Subcutaneous abdominal adipose tissue (tissue), 5 donors: Measurements from ENCODE around the gene HBA1.
A peak's percentile ranks its signal among the peaks of the same experiment; 100 is the strongest.
"Not testable (repeated sequence)": the region's sequence is repeated elsewhere in the genome, so short reads cannot be mapped to it uniquely, and the experiment has no call there.

Experiments used
- H3K27ac ChIP-seq: one replicate; pipeline ENCODE4 v1.7.0; 2013; ENCODE audit warnings: low read depth, mild to moderate bottlenecking, inconsistent platforms, low read length, moderate library complexity
- H3K27me3 ChIP-seq, 5 donors: one replicate each; pipeline ENCODE4 v1.7.0; 2013; ENCODE audit warnings: low read length in 5 of 5, inconsistent platforms in 1 of 5; ENCODE audit not compliant: control insufficient read depth in 5 of 5, insufficient read depth in 4 of 5
- H3K36me3 ChIP-seq, 5 donors: one replicate each; pipeline ENCODE4 v1.7.0; 2013; ENCODE audit warnings: low read length in 5 of 5; ENCODE audit not compliant: control insufficient read depth in 5 of 5, insufficient read depth in 5 of 5
- H3K4me1 ChIP-seq, 5 donors: one replicate each; pipeline ENCODE4 v1.7.0; 2013; ENCODE audit warnings: low read length in 5 of 5, mild to moderate bottlenecking in 3 of 5, moderate library complexity in 1 of 5; ENCODE audit not compliant: control insufficient read depth in 5 of 5, insufficient read depth in 5 of 5
- H3K4me3 ChIP-seq, 5 donors: one replicate each; pipeline ENCODE4 v1.7.0; 2013; ENCODE audit warnings: low read length in 5 of 5, low read depth in 1 of 5
- H3K9ac ChIP-seq, 5 donors: one replicate each; pipeline ENCODE4 v1.7.0; 2013; ENCODE audit warnings: low read length in 5 of 5, mild to moderate bottlenecking in 4 of 5, moderate library complexity in 3 of 5
- H3K9me3 ChIP-seq, 5 donors: one replicate each; pipeline ENCODE4 v1.7.0; 2013; ENCODE audit warnings: low read length in 5 of 5; ENCODE audit not compliant: control insufficient read depth in 5 of 5
- donor health status: healthy.
- donor health status: healthy.
- donor health status: healthy.
- donor health status: healthy.
- donor health status: healthy.

The HBA1 gene

DNA sequence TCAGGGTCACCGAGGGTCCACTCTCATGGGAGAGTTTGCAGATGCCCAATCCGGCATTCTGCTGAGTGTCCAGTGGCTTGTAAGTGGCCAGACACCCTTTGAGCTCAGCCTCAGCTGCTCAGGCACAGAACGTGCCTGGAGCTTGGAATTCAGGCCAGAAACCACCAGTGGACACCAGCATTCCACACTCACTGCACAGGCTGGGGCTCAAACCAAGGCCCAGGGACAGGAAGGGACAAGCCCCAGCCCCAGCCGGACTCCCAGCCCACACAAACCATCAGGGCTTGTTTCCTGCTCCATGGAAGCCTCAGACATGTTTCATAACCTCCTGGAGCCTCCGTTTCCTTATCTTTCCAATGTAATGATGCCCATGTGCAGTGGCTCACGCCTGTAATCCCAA lies 33.0 kb upstream of the HBA1 start:
- no peak overlapping the region for H3K27ac ChIP-seq
- H3K9me3 ChIP-seq = no peaks in the 10 kb centered on the region
- H3K9ac ChIP-seq = no peak overlapping the region
- no peak overlapping the region for H3K4me3 ChIP-seq
- peaks cover 2 to 12% (median 5%) of the 10 kb centered on the region in 5 donors for H3K27me3 ChIP-seq
- peaks cover 0 to 4% (median 0%) of the 10 kb centered on the region in 5 donors for H3K4me1 ChIP-seq
- no peaks in the 10 kb centered on the region for H3K36me3 ChIP-seq

DNA sequence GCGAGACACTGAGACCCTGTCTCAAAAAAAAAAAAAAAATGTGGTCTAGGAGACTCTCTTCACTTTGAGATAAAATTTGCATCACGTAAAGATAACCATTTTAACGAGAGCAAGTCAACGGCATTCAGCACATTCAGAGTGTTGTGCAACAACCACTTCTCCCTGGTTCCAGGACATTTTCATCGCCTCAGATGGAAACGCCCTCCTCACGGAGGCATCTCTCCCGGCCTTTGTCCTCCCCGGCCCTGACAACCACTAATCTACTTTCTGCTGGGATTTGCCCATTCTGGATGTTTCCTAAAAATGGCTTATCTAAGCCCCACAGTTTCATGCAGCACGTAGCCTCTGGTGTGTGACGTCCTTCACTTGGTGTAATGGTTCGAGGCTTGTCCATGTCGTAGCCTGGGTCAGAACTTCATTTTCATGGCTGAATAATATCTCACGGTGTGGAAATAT lies 31.7 kb upstream of the HBA1 start:
- no peak overlapping the region for H3K9ac ChIP-seq

DNA sequence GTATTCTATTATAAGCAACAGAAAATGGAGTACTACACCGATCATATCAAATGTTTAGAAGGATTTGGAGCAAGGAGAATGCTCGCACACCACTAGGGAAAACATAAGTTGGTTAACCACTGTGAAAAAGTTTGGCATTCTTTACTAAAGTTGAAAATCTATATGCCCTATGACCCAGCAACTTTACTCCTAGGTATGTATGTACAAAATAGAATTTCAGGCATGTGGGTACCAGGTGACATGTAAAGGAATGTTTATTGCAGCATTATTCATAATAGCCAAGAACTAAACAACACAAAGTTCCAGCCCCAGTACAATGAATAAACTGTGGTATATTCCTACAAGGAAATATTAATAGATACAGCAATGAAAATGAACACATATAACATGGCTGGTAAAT lies 29.8 kb upstream of the HBA1 start:
- Histone ChIP-seq H3K9ac (no peak overlapping the region), H3K27ac (no peak overlapping the region), H3K27me3 (peaks cover 2 to 12% (median 9%) of the 10 kb centered on the region in 5 donors), H3K9me3 (no peaks in the 10 kb centered on the region), H3K36me3 (no peaks in the 10 kb centered on the region), H3K4me1 (no peaks in the 10 kb centered on the region), H3K4me3 (no peak overlapping the region)

More for the DNA sequence above, 31.7 kb upstream of the HBA1 start:
- Histone ChIP-seq H3K4me1 (no peaks in the 10 kb centered on the region), H3K27me3 (peaks cover 2 to 12% (median 9%) of the 10 kb centered on the region in 5 donors), H3K4me3 (no peak overlapping the region), H3K9me3 (no peaks in the 10 kb centered on the region), H3K36me3 (no peaks in the 10 kb centered on the region), H3K27ac (no peak overlapping the region)

DNA sequence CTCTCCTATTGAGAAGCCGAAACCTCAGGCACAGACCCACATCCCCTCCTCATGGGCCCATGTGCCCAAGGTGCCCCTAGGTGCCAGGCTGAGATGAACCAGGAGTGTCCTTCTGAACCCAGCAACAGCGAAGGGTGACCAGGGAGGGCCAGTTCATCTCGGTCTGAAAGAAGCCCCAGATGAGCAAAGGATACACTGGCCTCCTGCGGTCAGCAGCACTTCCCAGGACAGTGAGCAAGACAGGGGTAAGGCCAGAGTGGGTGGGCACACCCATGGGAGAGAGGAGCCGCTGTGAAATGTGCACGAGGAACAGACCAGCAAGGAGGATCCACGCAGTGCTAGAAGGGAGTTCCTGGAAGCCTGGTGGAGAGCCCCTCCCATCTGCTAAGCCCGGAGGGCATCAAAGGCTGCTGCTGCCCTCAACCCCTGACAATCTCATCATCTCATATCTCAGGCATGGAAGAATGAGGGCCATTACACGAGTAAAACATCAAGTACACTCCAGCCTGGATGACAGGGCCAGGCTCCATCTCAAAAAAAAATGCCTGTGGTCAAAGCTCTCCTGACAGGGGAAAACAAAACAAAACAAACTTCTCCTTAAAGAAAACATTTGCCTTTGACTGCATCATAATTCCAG lies 27.3 kb upstream of the HBA1 start:
- Histone ChIP-seq H3K27ac (no peak overlapping the region), H3K36me3 (no peaks in the 10 kb centered on the region), H3K27me3 (peaks cover 0 to 4% (median 0%) of the 10 kb centered on the region in 5 donors), H3K4me1 (peaks cover 0 to under 1% (median 0%) of the 10 kb centered on the region in 5 donors), H3K4me3 (no peak overlapping the region), H3K9ac (no peak overlapping the region), H3K9me3 (no peaks in the 10 kb centered on the region)

DNA sequence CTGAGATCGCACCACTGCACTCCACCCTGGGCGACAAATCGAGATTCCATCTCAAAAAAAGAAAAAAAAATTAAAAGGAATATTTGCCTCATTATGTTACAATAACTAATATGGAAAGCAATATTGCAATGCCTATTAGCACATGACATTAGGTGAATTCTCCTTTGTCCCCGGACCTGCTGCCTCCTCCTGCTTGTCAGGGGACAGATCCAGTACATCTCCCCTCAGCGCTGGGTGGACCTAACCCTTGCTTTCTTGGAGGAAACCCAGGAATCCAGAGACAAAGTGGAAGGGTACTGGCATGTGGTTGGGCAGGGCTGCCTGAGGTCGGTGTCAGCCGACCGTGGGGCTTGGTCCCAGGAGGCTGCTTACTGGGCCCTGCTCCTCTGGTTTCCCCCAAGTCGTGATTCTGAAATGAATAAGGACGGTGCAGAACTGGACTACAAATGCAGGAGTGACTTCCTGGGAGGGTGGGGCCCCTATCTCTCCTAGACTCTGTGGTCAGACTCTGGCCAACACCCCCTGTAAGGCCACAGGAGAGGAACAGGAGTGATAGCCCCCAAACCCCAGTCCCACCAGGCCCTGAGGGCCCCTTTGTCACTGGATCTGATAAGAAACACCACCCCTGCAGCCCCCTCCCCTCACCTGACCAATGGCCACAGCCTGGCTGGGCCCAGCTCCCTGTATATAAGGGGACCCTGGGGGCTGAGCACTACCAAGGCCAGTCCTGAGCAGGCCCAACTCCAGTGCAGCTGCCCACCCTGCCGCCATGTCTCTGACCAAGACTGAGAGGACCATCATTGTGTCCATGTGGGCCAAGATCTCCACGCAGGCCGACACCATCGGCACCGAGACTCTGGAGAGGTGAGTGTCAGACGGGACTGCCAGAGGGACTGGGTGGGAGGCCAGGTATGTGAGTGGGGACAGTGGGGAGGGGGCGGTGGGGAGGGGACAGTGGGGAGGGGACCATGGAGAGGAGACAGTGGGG lies 24.0 kb upstream of the HBA1 start, which contains the start of gene HBZ:
TSS of gene HBZ (plus strand) at position 504 of the 988 bp plus-strand sequence. CDS start at position 770, 266 bp downstream.
- H3K27me3 ChIP-seq = peaks cover 0 to 9% (median 5%) of the 10 kb centered on the region in 5 donors

DNA sequence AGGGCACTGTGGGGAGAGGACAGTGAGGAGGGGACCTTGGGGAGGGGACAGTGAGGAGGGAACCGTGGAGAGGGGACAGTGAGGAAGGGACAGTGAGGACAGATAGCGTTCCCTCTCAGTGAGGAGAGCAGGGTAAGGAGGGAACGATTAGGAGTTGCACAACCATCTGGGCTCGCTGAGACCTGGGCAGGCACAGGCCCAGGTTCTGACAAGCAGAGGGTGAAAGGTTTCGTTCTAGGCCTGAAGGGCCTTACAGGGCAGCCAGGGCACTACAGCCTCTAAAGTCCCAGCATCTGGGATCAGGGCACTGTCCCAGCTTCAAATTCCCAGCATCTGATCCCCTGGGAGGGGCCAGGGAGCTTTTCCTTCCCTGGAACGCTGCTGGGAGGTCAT lies 23.4 kb upstream of the HBA1 start:
- not testable (repeated sequence) for H3K9me3 ChIP-seq, H3K4me3 ChIP-seq, H3K27ac ChIP-seq, H3K4me1 ChIP-seq, H3K27me3 ChIP-seq, H3K36me3 ChIP-seq, H3K9ac ChIP-seq

More for the DNA sequence above, 24.0 kb upstream of the HBA1 start, which contains the start of gene HBZ:
- Histone ChIP-seq H3K27ac (no peak within 1 kb of the TSS), H3K36me3 (no peaks in the 10 kb centered on the region), H3K9me3 (no peaks in the 10 kb centered on the region), H3K9ac (no peak within 1 kb of the TSS), H3K4me1 (peaks cover 0 to 10% (median 8%) of the 10 kb centered on the region in 5 donors), H3K4me3 (no peak within 1 kb of the TSS)

DNA sequence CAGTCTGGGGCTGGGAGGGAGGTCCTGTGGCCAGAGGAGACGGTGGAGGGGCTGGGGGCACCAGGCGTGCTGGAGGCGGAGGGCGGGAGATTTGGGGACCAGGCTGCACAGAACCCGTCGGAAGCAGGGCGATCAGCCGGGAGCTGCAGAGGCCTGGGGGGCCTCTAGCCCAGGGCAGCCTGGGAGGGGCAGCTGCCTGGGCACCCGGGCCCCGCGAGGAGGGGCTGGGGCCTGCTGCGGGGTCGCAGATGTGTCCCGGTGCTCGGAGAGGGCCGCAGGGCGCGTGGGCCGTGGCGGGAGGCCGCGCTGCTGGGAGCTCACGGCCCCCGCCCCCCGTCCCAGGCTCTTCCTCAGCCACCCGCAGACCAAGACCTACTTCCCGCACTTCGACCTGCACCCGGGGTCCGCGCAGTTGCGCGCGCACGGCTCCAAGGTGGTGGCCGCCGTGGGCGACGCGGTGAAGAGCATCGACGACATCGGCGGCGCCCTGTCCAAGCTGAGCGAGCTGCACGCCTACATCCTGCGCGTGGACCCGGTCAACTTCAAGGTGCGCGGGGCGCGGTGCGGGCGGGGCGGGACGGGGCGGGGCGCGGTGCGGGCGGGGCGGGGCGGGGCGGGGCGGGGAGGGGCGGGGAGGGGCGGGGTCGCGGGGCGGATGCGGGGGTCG lies 22.8 kb upstream of the HBA1 start:
- H3K27ac ChIP-seq, H3K4me1 ChIP-seq, H3K36me3 ChIP-seq, H3K9ac ChIP-seq, H3K4me3 ChIP-seq, H3K27me3 ChIP-seq, H3K9me3 ChIP-seq: not testable (repeated sequence)

DNA sequence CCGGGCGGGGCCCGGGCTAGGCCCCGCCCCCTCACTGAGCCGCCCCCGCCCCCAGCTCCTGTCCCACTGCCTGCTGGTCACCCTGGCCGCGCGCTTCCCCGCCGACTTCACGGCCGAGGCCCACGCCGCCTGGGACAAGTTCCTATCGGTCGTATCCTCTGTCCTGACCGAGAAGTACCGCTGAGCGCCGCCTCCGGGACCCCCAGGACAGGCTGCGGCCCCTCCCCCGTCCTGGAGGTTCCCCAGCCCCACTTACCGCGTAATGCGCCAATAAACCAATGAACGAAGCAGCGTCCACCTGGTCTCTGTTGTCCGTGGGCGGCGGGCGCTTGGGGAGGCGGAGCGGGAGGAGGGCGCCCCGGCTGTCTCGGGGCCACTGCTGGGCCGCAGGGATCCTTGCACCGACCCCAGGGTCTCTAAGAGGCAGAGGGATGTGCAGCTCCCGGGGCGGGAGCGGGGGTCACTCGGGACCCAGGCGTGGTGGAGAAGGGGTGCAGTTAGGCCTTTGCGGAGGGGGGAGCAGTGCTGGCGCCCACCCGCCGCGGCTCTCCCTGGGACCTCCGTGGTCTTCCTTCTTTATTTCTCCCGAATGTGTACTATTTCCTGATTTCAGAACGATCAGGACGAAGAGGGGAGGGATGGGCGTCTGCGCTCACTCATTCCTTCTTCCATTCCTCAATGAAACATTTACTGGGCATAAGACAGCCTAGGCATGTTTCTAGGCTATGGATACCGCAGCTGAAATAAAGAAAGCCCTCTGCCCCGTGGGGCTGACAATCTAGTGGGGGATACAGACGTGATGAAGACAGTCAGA lies 22.1 kb upstream of the HBA1 start:
- peak overlapping the region in 3 of 5 donors; percentile 10 to 69 (median 45) for H3K9ac ChIP-seq
- H3K27me3 ChIP-seq = peaks cover 0 to 14% (median 5%) of the 10 kb centered on the region in 5 donors
- H3K9me3 ChIP-seq = no peaks in the 10 kb centered on the region
- H3K36me3 ChIP-seq = no peaks in the 10 kb centered on the region
- no peak overlapping the region for H3K27ac ChIP-seq
- peaks cover 0 to 10% (median 8%) of the 10 kb centered on the region in 5 donors for H3K4me1 ChIP-seq
- H3K4me3 ChIP-seq = peak overlapping the region in 4 of 5 donors; percentile 18 to 68 (median 53)

DNA sequence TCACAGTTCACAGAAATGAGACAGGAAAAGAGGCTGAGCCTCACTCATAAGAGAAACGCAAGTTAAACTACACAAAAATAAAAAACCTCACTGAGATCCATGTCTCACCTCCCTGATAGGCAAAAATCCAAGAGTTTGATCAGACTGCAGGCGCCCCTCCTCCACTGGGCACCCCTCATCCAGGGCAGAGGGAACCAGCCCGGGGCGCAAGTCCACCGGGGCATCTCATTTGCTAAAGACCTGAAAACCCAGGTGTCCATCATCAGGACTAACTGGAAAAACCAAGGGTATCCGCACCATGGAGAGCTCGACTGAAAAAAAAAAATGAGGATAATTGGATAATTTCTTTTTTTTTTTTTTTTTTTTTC lies 21.5 kb upstream of the HBA1 start:
- Histone ChIP-seq H3K4me1 (peaks cover 0 to 10% (median 8%) of the 10 kb centered on the region in 5 donors), H3K27me3 (peaks cover 0 to 16% (median 5%) of the 10 kb centered on the region in 5 donors), H3K9me3 (no peaks in the 10 kb centered on the region), H3K27ac (no peak overlapping the region), H3K4me3 (peak overlapping the region in 3 of 5 donors; percentile 18 to 68 (median 54)), H3K9ac (peak overlapping the region in 2 of 5 donors; percentile 10 to 69), H3K36me3 (no peaks in the 10 kb centered on the region)
